Measurements from ENCODE around the gene FGFR3. TPM values are rescaled to one million over a fixed set of nuclear protein-coding genes. Genes with fewer than 3 reads are reported as not detected.

FGFR3 gene
- total and polyA plus RNA-seq, 2 of the 4 experiments (the other 2 are of a cell fraction), result 0.18 to 0.67 TPM

GRCh38 chr4:1768367-1769034, 24.6 kb upstream of the FGFR3 start:
- in situ Hi-C loops (cut with MboI; ENCODE audit: low sequenced_read_pairs) (no loop called here), dilution Hi-C loops (cut with HindIII; ENCODE audit: low sequenced_read_pairs, unreplicated experiment) (no loop called here), intact Hi-C loops (cut with micrococcal nuclease) (no loop called here)
- no peak overlapping the region for H2AK5ac ChIP-seq (ENCODE audit: low read depth, low read length)
- no peak overlapping the region for H3K4me3 ChIP-seq (ENCODE audit: insufficient read depth, low read depth, low read length)
- no TSS peak for BruUV-seq (replicated peaks)
- H2AFZ ChIP-seq (replicated peaks; ENCODE audit: low read length, poor library complexity), result peak overlapping the region; percentile 43
- peaks cover 2% of the 10 kb centered on the region; the same call in 1 of the 2 replicates for H3K4me1 ChIP-seq (ENCODE audit: control insufficient read depth, insufficient read depth, low read length)
- H3K27ac ChIP-seq (ENCODE audit: insufficient read depth, low read length), result no peak overlapping the region
- CTCF ChIA-PET, result no interaction called here
- H3K4me2 ChIP-seq (ENCODE audit: low read depth, low read length), result no peak overlapping the region
- no peaks in the 10 kb centered on the region for H3K9me3 ChIP-seq (ENCODE audit: control insufficient read depth, insufficient read depth, low read length)
- no peak overlapping the region for H2BK15ac ChIP-seq (ENCODE audit: low read depth, low read length)
- WGBS, 2 experiments (ENCODE audit: extremely low coverage in 2 of 2, insufficient read length in 1 of 2), result 91% methylated on average over 4 of the region's 23 CpGs; no CpG with 5 or more reads in 1 of the 2 experiments
- peak overlapping the region; percentile 65 for H2AK9ac ChIP-seq (replicated peaks; ENCODE audit: low read depth, low read length, poor library complexity)
- H3K36me3 ChIP-seq (ENCODE audit: control insufficient read depth, insufficient read depth, low read length), result no peaks in the 10 kb centered on the region
- H4K8ac ChIP-seq (ENCODE audit: low read depth in 2 of 2, low read length in 2 of 2), result no peak overlapping the region
- H3K4ac ChIP-seq (ENCODE audit: low read depth, low read length), result no peak overlapping the region
- no peak overlapping the region for H3K56ac ChIP-seq (ENCODE audit: extremely low read depth, insufficient read depth, low read length)
- H4K5ac ChIP-seq (ENCODE audit: low read depth, low read length), result no peak overlapping the region
- TF ChIP-seq RAD21 (IDR thresholded peaks at IDR 0.05; ENCODE audit: low read length) (no peak), CEBPB (IDR thresholded peaks at IDR 0.05; ENCODE audit: low read depth, low read length) (no peak), CHD1 (IDR thresholded peaks at IDR 0.05; ENCODE audit: low read depth, low read length) (no peak), POLR2A (IDR thresholded peaks at IDR 0.05; ENCODE audit: low read depth, low read length) (no peak), FOS (IDR thresholded peaks at IDR 0.05; ENCODE audit: low read depth, low read length) (no peak)
- no peaks in the 10 kb centered on the region for H3K79me1 ChIP-seq (ENCODE audit: low read depth in 1 of 2, low read length in 2 of 2)
- no peaks in the 10 kb centered on the region for H3K9me1 ChIP-seq (ENCODE audit: insufficient read depth, low read length)
- no peak overlapping the region for H3K14ac ChIP-seq (replicated peaks; ENCODE audit: low read depth, low read length)
- no peak overlapping the region for H2BK5ac ChIP-seq (ENCODE audit: low read depth, low read length, poor library complexity, severe bottlenecking)
- POLR2A ChIA-PET (ENCODE audit: unreplicated experiment), result interaction anchor here (0.6 kb wide), 1 partner anchor 23 kb away, joined by 13 read pairs; no protein-coding TSS in a partner anchor
- H3K23ac ChIP-seq (ENCODE audit: low read depth, low read length), result no peak overlapping the region
- no peak overlapping the region for H4K91ac ChIP-seq (ENCODE audit: insufficient read depth, low read depth, low read length)
- no peak overlapping the region for H2BK20ac ChIP-seq (ENCODE audit: low read depth, low read length)
- H3K18ac ChIP-seq (ENCODE audit: low read depth, low read length), result no peak overlapping the region
- DNase-seq (no peak), ATAC-seq (ENCODE audit: low read depth) (no peak)
- H2BK120ac ChIP-seq (ENCODE audit: low read depth, low read length), result no peak overlapping the region
- H3K9ac ChIP-seq (ENCODE audit: low read depth, low read length), result no peak overlapping the region
- H4K20me1 ChIP-seq (ENCODE audit: insufficient read depth, low read length), result no peaks in the 10 kb centered on the region; the same call in 1 of the 2 replicates
- no peaks in the 10 kb centered on the region; the same call in 1 of the 2 replicates for H3K27me3 ChIP-seq (ENCODE audit: control insufficient read depth, insufficient read depth, low read length)
